Neural progenitor cell (in vitro differentiated cells): ENCODE measurements around the gene FBF1.

Source experiments
- EZH2 ChIP-seq: fragments of 200-600 bp; sonication (generic); IDR thresholded peaks from 2 replicates; pipeline ENCODE4 v1.6.1; 2017; ENCODE audit warnings: antibody characterized with exemption, mild to moderate bottlenecking, moderate library complexity
- TF ChIP-seq, protein P1 (sequence below): fragments of 200-600 bp; sonication (generic); IDR thresholded peaks from 2 replicates; pipeline ENCODE4 v1.5.1; 2017; ENCODE audit warnings: antibody characterized with exemption, mild to moderate bottlenecking

DNA sequence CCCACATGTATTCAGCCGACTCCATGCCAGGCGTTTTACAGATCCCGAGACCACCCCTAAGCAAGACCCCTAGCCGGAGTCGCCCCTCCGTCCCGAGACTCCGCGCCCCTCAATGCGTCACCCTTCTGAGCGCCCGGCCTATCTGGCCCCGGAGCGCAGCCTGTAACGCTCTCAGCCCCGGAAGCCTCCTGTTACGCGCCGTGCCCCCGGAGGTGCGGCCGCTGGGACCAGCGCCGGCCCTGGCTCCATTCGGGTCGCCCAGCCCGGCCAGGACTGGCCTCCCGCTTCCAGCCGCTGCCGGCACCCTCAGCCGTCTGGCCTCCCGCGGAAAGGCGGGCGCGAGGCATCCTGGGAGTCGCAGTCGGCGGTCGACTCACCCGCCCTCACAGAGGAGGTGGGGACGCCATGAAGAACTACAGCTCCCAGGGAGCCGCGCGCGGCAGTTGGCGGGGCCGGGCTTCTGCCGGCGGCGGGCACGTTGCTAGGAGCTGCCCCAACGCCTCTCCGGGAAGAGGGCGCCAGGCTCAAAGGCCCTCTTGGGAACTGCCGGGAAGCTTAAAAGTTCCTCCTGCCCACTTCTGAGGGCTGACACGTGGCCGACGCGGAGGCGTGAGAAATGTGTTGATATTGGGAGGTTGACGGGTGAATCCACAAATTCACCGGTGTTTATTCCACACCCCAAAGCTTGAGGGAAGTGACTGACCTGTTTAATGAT is at the start of gene FBF1:
- TF ChIP-seq, protein P1, sequence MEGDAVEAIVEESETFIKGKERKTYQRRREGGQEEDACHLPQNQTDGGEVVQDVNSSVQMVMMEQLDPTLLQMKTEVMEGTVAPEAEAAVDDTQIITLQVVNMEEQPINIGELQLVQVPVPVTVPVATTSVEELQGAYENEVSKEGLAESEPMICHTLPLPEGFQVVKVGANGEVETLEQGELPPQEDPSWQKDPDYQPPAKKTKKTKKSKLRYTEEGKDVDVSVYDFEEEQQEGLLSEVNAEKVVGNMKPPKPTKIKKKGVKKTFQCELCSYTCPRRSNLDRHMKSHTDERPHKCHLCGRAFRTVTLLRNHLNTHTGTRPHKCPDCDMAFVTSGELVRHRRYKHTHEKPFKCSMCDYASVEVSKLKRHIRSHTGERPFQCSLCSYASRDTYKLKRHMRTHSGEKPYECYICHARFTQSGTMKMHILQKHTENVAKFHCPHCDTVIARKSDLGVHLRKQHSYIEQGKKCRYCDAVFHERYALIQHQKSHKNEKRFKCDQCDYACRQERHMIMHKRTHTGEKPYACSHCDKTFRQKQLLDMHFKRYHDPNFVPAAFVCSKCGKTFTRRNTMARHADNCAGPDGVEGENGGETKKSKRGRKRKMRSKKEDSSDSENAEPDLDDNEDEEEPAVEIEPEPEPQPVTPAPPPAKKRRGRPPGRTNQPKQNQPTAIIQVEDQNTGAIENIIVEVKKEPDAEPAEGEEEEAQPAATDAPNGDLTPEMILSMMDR = no peak
- TF ChIP-seq EZH2 = no peak
